ENCODE results near the gene ABCA7.

GRCh38 chr19:1003283-1003682 lies 36.6 kb upstream of the ABCA7 start:
- no peak for TF ChIP-seq CTCF (IDR thresholded peaks at IDR 0.05; ENCODE audit: low read depth, low read length)
- TF ChIP-seq POLR2A (IDR thresholded peaks at IDR 0.05; ENCODE audit: extremely low read depth, insufficient read length), result no peak
- TF ChIP-seq MAX (IDR thresholded peaks at IDR 0.05; ENCODE audit: low read depth, low read length), result no peak

All from NB4 (cell line).